PC-9 (cell line): ENCODE measurements around the gene SLC6A5.

ENCODE experiments used
- EZH2 ChIP-seq: fragments of 200-600 bp; sonication (generic); IDR thresholded peaks from 2 replicates; pipeline ENCODE4 v1.8.0; 2017; ENCODE audit warnings: antibody characterized with exemption, low read depth
- TF ChIP-seq, protein P1 (sequence below): fragments of 200-600 bp; sonication (generic); conservative IDR thresholded peaks from 2 replicates; pipeline ENCODE4 v1.6.1; 2017; ENCODE audit warnings: mixed run types, antibody characterized with exemption, mild to moderate bottlenecking, moderate library complexity

DNA sequence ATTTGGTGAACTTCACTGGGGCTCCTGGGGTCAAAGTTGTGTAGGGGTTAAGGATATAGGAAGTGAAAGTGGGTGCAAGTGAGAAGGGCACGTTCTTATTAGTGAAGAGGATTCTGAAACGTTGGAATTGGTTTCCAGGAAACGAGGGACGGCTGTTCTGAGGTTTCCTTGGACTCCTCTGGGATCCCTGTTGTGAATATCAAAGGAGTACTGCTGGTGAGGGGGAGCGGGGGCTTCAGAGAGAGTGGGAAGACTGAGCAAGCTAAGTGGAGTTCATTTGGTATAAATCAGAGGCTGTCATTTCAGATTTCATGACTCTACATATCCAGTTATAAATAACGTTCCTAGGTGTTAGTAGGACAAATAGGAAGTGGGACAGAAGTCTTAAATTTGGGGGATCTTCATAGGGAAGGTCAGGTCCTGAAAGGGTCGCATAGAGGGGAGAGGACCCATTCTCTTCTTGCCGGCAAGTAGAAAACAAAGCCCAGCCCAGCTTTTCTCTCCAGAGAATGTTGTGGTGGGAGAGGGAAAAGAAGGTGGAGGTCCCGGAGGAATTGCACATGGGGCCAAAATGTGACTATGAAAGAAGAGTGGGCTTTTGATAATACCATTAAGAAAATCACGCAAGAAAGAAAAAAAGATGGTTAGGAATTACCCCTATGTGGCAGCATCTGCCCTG, 68.9 kb downstream of the SLC6A5 start:
- no peak for TF ChIP-seq EZH2
- TF ChIP-seq, protein P1, sequence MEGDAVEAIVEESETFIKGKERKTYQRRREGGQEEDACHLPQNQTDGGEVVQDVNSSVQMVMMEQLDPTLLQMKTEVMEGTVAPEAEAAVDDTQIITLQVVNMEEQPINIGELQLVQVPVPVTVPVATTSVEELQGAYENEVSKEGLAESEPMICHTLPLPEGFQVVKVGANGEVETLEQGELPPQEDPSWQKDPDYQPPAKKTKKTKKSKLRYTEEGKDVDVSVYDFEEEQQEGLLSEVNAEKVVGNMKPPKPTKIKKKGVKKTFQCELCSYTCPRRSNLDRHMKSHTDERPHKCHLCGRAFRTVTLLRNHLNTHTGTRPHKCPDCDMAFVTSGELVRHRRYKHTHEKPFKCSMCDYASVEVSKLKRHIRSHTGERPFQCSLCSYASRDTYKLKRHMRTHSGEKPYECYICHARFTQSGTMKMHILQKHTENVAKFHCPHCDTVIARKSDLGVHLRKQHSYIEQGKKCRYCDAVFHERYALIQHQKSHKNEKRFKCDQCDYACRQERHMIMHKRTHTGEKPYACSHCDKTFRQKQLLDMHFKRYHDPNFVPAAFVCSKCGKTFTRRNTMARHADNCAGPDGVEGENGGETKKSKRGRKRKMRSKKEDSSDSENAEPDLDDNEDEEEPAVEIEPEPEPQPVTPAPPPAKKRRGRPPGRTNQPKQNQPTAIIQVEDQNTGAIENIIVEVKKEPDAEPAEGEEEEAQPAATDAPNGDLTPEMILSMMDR, result no peak
